ENCODE measurements around the gene ANAPC5.
"Not testable (repeated sequence)": the region's sequence is repeated elsewhere in the genome, so short reads cannot be mapped to it uniquely, and the experiment has no call there.

The ANAPC5 gene

GRCh38 chr12:121294151-121294889 lies 57.9 kb downstream of the ANAPC5 start:
- ATAC-seq (ENCODE audit: low read depth) (no peak), DNase-seq (ENCODE audit: low spot score in 2 of 2) (no peak)
- no peaks in the 10 kb centered on the region for H3K27me3 Mint-ChIP-seq
- no peak overlapping the region for H3K4me3 Mint-ChIP-seq
- H3K9me3 Mint-ChIP-seq: no peaks in the 10 kb centered on the region
- no peaks in the 10 kb centered on the region for H3K36me3 Mint-ChIP-seq
- no peak overlapping the region for H3K27ac Mint-ChIP-seq
- peaks cover 21% of the 10 kb centered on the region for H3K4me1 Mint-ChIP-seq

- Mint-ChIP-seq H3K9me3 (no peaks in the 10 kb centered on the region), H3K36me3 (no peaks in the 10 kb centered on the region), H3K4me3 (no peak overlapping the region), H3K27ac (no peak overlapping the region), H3K4me1 (peaks cover 22% of the 10 kb centered on the region), H3K27me3 (no peaks in the 10 kb centered on the region)
- no peak for ATAC-seq (ENCODE audit: low read depth)
- no peak for DNase-seq (ENCODE audit: low spot score in 2 of 2)
Observed at GRCh38 chr12:121293603-121294002, 58.6 kb downstream of the ANAPC5 start.

- H3K27me3 Mint-ChIP-seq: no peaks in the 10 kb centered on the region
- H3K27ac Mint-ChIP-seq: no peak overlapping the region
- H3K4me1 Mint-ChIP-seq: peaks cover 20% of the 10 kb centered on the region
- no peak for DNase-seq (ENCODE audit: low spot score in 2 of 2)
- no peak overlapping the region for H3K4me3 Mint-ChIP-seq
- H3K36me3 Mint-ChIP-seq: no peaks in the 10 kb centered on the region
- no peaks in the 10 kb centered on the region for H3K9me3 Mint-ChIP-seq
- no peak for ATAC-seq (ENCODE audit: low read depth)
Observed at GRCh38 chr12:121290410-121290809, 61.8 kb downstream of the ANAPC5 start.

- H3K4me3 Mint-ChIP-seq: no peak overlapping the region
- H3K36me3 Mint-ChIP-seq: no peaks in the 10 kb centered on the region
- no peaks in the 10 kb centered on the region for H3K27me3 Mint-ChIP-seq
- H3K4me1 Mint-ChIP-seq: peaks cover 16% of the 10 kb centered on the region
- no peak overlapping the region for H3K27ac Mint-ChIP-seq
- H3K9me3 Mint-ChIP-seq: no peaks in the 10 kb centered on the region
- no peak for ATAC-seq (ENCODE audit: low read depth)
- DNase-seq (ENCODE audit: low spot score in 2 of 2): no peak
Observed at GRCh38 chr12:121289962-121290361, 62.2 kb downstream of the ANAPC5 start.

GRCh38 chr12:121288986-121289385 lies 63.2 kb downstream of the ANAPC5 start:
- DNase-seq (ENCODE audit: low spot score in 2 of 2) (no peak), ATAC-seq (ENCODE audit: low read depth) (no peak)
- Mint-ChIP-seq H3K27ac (no peak overlapping the region), H3K36me3 (peaks cover under 1% of the 10 kb centered on the region), H3K4me3 (no peak overlapping the region), H3K9me3 (no peaks in the 10 kb centered on the region), H3K27me3 (no peaks in the 10 kb centered on the region), H3K4me1 (peaks cover 16% of the 10 kb centered on the region)

GRCh38 chr12:121288158-121288845 lies 63.9 kb downstream of the ANAPC5 start:
- Mint-ChIP-seq H3K9me3 (no peaks in the 10 kb centered on the region), H3K4me1 (peaks cover 16% of the 10 kb centered on the region), H3K27ac (no peak overlapping the region), H3K4me3 (no peak overlapping the region), H3K27me3 (no peaks in the 10 kb centered on the region), H3K36me3 (peaks cover 3% of the 10 kb centered on the region)
- peak in 1 of 2 donors; percentile 20 for DNase-seq (ENCODE audit: low spot score in 2 of 2)
- peak; percentile 81 for ATAC-seq (ENCODE audit: low read depth)

- Mint-ChIP-seq H3K36me3 (peaks cover 3% of the 10 kb centered on the region), H3K4me3 (no peak overlapping the region), H3K9me3 (no peaks in the 10 kb centered on the region), H3K27ac (no peak overlapping the region), H3K4me1 (peaks cover 12% of the 10 kb centered on the region), H3K27me3 (no peaks in the 10 kb centered on the region)
- ATAC-seq (ENCODE audit: low read depth) (no peak), DNase-seq (ENCODE audit: low spot score in 2 of 2) (no peak)
Observed at GRCh38 chr12:121287267-121287954, 64.8 kb downstream of the ANAPC5 start.

GRCh38 chr12:121285856-121286255 lies 66.4 kb downstream of the ANAPC5 start:
- no peak for ATAC-seq (ENCODE audit: low read depth)
- H3K4me3 Mint-ChIP-seq: no peak overlapping the region
- H3K36me3 Mint-ChIP-seq: peaks cover 3% of the 10 kb centered on the region
- H3K9me3 Mint-ChIP-seq: no peaks in the 10 kb centered on the region
- H3K27ac Mint-ChIP-seq: no peak overlapping the region
- DNase-seq (ENCODE audit: low spot score in 2 of 2): no peak
- no peaks in the 10 kb centered on the region for H3K27me3 Mint-ChIP-seq
- H3K4me1 Mint-ChIP-seq: peaks cover 6% of the 10 kb centered on the region

- ATAC-seq (ENCODE audit: low read depth): no peak
Observed at GRCh38 chr12:121284551-121285390, 67.4 kb downstream of the ANAPC5 start.

GRCh38 chr12:121283841-121284240 lies 68.4 kb downstream of the ANAPC5 start:
- DNase-seq (ENCODE audit: low spot score in 2 of 2) (no peak), ATAC-seq (ENCODE audit: low read depth) (no peak)
- Mint-ChIP-seq H3K9me3 (no peaks in the 10 kb centered on the region), H3K4me3 (no peak overlapping the region), H3K27me3 (no peaks in the 10 kb centered on the region), H3K36me3 (peaks cover 3% of the 10 kb centered on the region), H3K27ac (no peak overlapping the region), H3K4me1 (peaks cover 6% of the 10 kb centered on the region)

More at GRCh38 chr12:121284551-121285390, 67.4 kb downstream of the ANAPC5 start:
- no peak for DNase-seq (ENCODE audit: low spot score in 2 of 2)
- Mint-ChIP-seq H3K4me1 (peaks cover 6% of the 10 kb centered on the region), H3K9me3 (no peaks in the 10 kb centered on the region), H3K27ac (no peak overlapping the region), H3K4me3 (no peak overlapping the region), H3K27me3 (no peaks in the 10 kb centered on the region), H3K36me3 (peaks cover 3% of the 10 kb centered on the region)

- ATAC-seq (ENCODE audit: low read depth) (no peak), DNase-seq (ENCODE audit: low spot score in 2 of 2) (no peak)
- Mint-ChIP-seq H3K27ac (no peak overlapping the region), H3K36me3 (peaks cover 3% of the 10 kb centered on the region), H3K4me3 (no peak overlapping the region), H3K9me3 (no peaks in the 10 kb centered on the region), H3K4me1 (peaks cover 3% of the 10 kb centered on the region), H3K27me3 (no peaks in the 10 kb centered on the region)
Observed at GRCh38 chr12:121283388-121283787, 68.8 kb downstream of the ANAPC5 start.

GRCh38 chr12:121282910-121283309 lies 69.3 kb downstream of the ANAPC5 start:
- not testable (repeated sequence) for H3K27me3 Mint-ChIP-seq; H3K36me3 Mint-ChIP-seq; H3K27ac Mint-ChIP-seq; H3K4me3 Mint-ChIP-seq; H3K9me3 Mint-ChIP-seq; H3K4me1 Mint-ChIP-seq; DNase-seq (ENCODE audit: low spot score in 2 of 2); ATAC-seq (ENCODE audit: low read depth)

GRCh38 chr12:121282072-121282742 lies 70.0 kb downstream of the ANAPC5 start:
- Mint-ChIP-seq H3K27me3 (no peaks in the 10 kb centered on the region), H3K36me3 (peaks cover 5% of the 10 kb centered on the region), H3K4me3 (no peak overlapping the region), H3K9me3 (no peaks in the 10 kb centered on the region), H3K4me1 (peaks cover 4% of the 10 kb centered on the region), H3K27ac (peak overlapping the region; percentile 56)
- ATAC-seq (ENCODE audit: low read depth) (no peak), DNase-seq (ENCODE audit: low spot score in 2 of 2) (no peak)
